ENCODE results near the gene FMNL2.

Gene FMNL2

DNA sequence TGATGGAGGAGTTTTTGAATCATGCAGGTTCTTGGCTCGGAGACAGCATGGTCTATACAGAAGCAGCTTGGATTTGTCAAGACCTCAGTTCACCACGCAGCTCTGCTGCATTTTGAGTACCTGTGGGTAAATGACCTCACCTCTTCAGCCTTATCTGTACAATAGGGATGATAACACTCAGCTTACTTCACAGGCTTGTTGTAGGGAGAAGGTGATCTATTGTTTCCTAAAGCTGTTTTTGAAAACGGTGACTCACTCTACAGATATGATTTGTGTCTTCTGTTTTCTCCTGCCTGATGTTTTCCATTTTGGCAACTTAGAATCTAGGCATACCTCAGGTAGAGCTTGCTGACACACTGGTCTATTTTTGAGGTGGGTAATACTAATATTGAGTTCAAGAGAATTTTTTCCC lies 80.3 kb downstream of the FMNL2 start:
- TF ChIP-seq CTCF (IDR thresholded peaks at IDR 0.05; ENCODE audit: insufficient read depth, low read length, poor library complexity, severe bottlenecking) (no peak), EZH2phosphoT487 (conservative IDR thresholded peaks at IDR 0.05; ENCODE audit: low read length) (no peak)
- Histone ChIP-seq H3K9me3 (ENCODE audit: insufficient read depth, low read length) (no peaks in the 10 kb centered on the region), H3K27me3 (ENCODE audit: low read length) (no peaks in the 10 kb centered on the region), H4K20me1 (ENCODE audit: low read depth, low read length) (no peaks in the 10 kb centered on the region), H3F3A (ENCODE audit: insufficient read depth) (no peaks in the 10 kb centered on the region), H3K79me2 (ENCODE audit: insufficient read depth, low read length) (no peaks in the 10 kb centered on the region), H3K9me2 (replicated peaks; ENCODE audit: insufficient read depth, low read length) (no peaks in the 10 kb centered on the region), H3K36me3 (ENCODE audit: low read length) (no peaks in the 10 kb centered on the region), H2AFZ (ENCODE audit: low read depth, low read length, severe bottlenecking) (no peak overlapping the region), H3K4me2 (ENCODE audit: low read depth, low read length, poor library complexity, severe bottlenecking) (no peak overlapping the region), H3K4me3 (ENCODE audit: insufficient read depth, low read length, poor library complexity, severe bottlenecking) (no peak overlapping the region), H3K9ac (ENCODE audit: low read length) (no peak overlapping the region), H3K27ac (ENCODE audit: low read depth, low read length) (no peak overlapping the region)

- H3K9me2 ChIP-seq (replicated peaks; ENCODE audit: insufficient read depth, low read length): no peaks in the 10 kb centered on the region
- no peaks in the 10 kb centered on the region for H3K79me2 ChIP-seq (ENCODE audit: insufficient read depth, low read length)
- TF ChIP-seq CTCF (IDR thresholded peaks at IDR 0.05; ENCODE audit: insufficient read depth, low read length, poor library complexity, severe bottlenecking): no peak
- TF ChIP-seq EZH2phosphoT487 (conservative IDR thresholded peaks at IDR 0.05; ENCODE audit: low read length): no peak
- no peak overlapping the region for H3K9ac ChIP-seq (ENCODE audit: low read length)
- no peaks in the 10 kb centered on the region for H3K27me3 ChIP-seq (ENCODE audit: low read length)
- H2AFZ ChIP-seq (ENCODE audit: low read depth, low read length, severe bottlenecking): no peak overlapping the region
- H3K27ac ChIP-seq (ENCODE audit: low read depth, low read length): no peak overlapping the region
- H3F3A ChIP-seq (ENCODE audit: insufficient read depth): no peaks in the 10 kb centered on the region
- no peak overlapping the region for H3K4me3 ChIP-seq (ENCODE audit: insufficient read depth, low read length, poor library complexity, severe bottlenecking)
- H3K36me3 ChIP-seq (ENCODE audit: low read length): no peaks in the 10 kb centered on the region
- no peaks in the 10 kb centered on the region for H4K20me1 ChIP-seq (ENCODE audit: low read depth, low read length)
- no peak overlapping the region for H3K4me2 ChIP-seq (ENCODE audit: low read depth, low read length, poor library complexity, severe bottlenecking)
- no peaks in the 10 kb centered on the region for H3K9me3 ChIP-seq (ENCODE audit: insufficient read depth, low read length)
Measured at GRCh38 chr2:152415796-152416195, 80.8 kb downstream of the FMNL2 start.

DNA sequence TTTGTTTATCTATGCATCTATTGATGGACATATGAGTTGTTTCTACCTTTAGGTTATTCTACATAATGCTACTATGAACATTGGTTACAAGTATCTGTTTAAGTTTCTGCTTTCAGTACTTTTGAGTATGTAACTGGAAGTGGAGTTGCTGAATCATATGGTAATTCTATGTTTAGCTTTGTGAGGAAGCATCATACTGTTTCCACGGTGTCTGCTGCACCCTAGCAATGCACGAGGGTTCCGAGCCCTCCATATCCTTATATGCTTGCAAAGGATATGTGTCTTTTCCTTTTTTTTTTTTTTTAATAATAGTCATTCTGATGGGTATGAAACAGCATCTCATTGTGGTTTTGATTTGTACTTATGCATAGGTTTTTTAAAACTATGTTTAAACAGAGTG lies 83.7 kb downstream of the FMNL2 start:
- H3K27me3 ChIP-seq (ENCODE audit: low read length): no peaks in the 10 kb centered on the region
- H3K79me2 ChIP-seq (ENCODE audit: insufficient read depth, low read length): no peaks in the 10 kb centered on the region
- no peak overlapping the region for H3K9ac ChIP-seq (ENCODE audit: low read length)
- H4K20me1 ChIP-seq (ENCODE audit: low read depth, low read length): no peaks in the 10 kb centered on the region
- H3K9me3 ChIP-seq (ENCODE audit: insufficient read depth, low read length): no peaks in the 10 kb centered on the region
- H3K36me3 ChIP-seq (ENCODE audit: low read length): no peaks in the 10 kb centered on the region
- H3K27ac ChIP-seq (ENCODE audit: low read depth, low read length): no peak overlapping the region
- TF ChIP-seq EZH2phosphoT487 (conservative IDR thresholded peaks at IDR 0.05; ENCODE audit: low read length) (no peak), CTCF (IDR thresholded peaks at IDR 0.05; ENCODE audit: insufficient read depth, low read length, poor library complexity, severe bottlenecking) (no peak)
- H3K9me2 ChIP-seq (replicated peaks; ENCODE audit: insufficient read depth, low read length): no peaks in the 10 kb centered on the region
- no peaks in the 10 kb centered on the region for H3F3A ChIP-seq (ENCODE audit: insufficient read depth)
- H3K4me3 ChIP-seq (ENCODE audit: insufficient read depth, low read length, poor library complexity, severe bottlenecking): no peak overlapping the region
- no peak overlapping the region for H2AFZ ChIP-seq (ENCODE audit: low read depth, low read length, severe bottlenecking)
- H3K4me2 ChIP-seq (ENCODE audit: low read depth, low read length, poor library complexity, severe bottlenecking): no peak overlapping the region

All from SU-DHL-6 (cell line).